ENCODE results near the gene NPSR1. TPM values are rescaled to one million over a fixed set of nuclear protein-coding genes. Genes with fewer than 3 reads are reported as not detected.
"Not testable (repeated sequence)": the region's sequence is repeated elsewhere in the genome, so short reads cannot be mapped to it uniquely, and the experiment has no call there.

NPSR1 gene
- total RNA-seq, 4 donors from 2014 or later = 0.95 to 9.7 TPM; not detected in 2

GRCh38 chr7:34780546-34780945 is 122.5 kb downstream of the NPSR1 start:
- Histone ChIP-seq H3K27me3 (no peaks in the 10 kb centered on the region), H3K36me3 (no peaks in the 10 kb centered on the region), H3K27ac (no peak overlapping the region), H3K9me3 (peaks cover 4 to 7% of the 10 kb centered on the region in 2 donors), H3K4me3 (no peak overlapping the region), H3K4me1 (no peaks in the 10 kb centered on the region)
- DNase-seq = no peak
- in situ Hi-C loops (cut with MboI; ENCODE audit: low pct_ligation_motif_present in 1 of 4, low pct_unique_long_range_greater_than_20kb in 1 of 4, low sequenced_read_pairs in 3 of 4) (no loop called here), intact Hi-C loops (cut with DNase I; ENCODE audit: low total_unique reads) (no loop called here)
- no peak for TF ChIP-seq EP300 (IDR thresholded peaks at IDR 0.05; ENCODE audit: low read depth)
- TF ChIP-seq CTCF (IDR thresholded peaks at IDR 0.05) = no peak
- no peak for TF ChIP-seq POLR2AphosphoS5 (IDR thresholded peaks at IDR 0.05)
- no peak for TF ChIP-seq POLR2A (IDR thresholded peaks at IDR 0.05)
- whole genome bisulfite sequencing, 2 donors (ENCODE audit: low coverage in 1 of 2) = 56 to 73% methylated on average over 3 of the region's 3 CpGs

GRCh38 chr7:34787586-34787985 is 129.6 kb downstream of the NPSR1 start:
- no peak for DNase-seq
- Histone ChIP-seq H3K4me1 (no peaks in the 10 kb centered on the region), H3K4me3 (no peak overlapping the region), H3K27me3 (no peaks in the 10 kb centered on the region), H3K36me3 (no peaks in the 10 kb centered on the region), H3K27ac (no peak overlapping the region), H3K9me3 (peaks cover 3 to 4% of the 10 kb centered on the region in 2 donors)
- TF ChIP-seq CTCF (IDR thresholded peaks at IDR 0.05) (no peak), EP300 (IDR thresholded peaks at IDR 0.05; ENCODE audit: low read depth) (no peak)
- in situ Hi-C loops (cut with MboI; ENCODE audit: low pct_ligation_motif_present in 1 of 4, low pct_unique_long_range_greater_than_20kb in 1 of 4, low sequenced_read_pairs in 3 of 4) = no loop called here
- 43 to 50% methylated on average over 1 of the region's 1 CpG for WGBS, 2 donors (ENCODE audit: low coverage in 1 of 2)
- intact Hi-C loops (cut with DNase I; ENCODE audit: low total_unique reads) = no loop called here

- Histone ChIP-seq H3K27me3 (no peaks in the 10 kb centered on the region), H3K36me3 (no peaks in the 10 kb centered on the region), H3K4me3 (no peak overlapping the region), H3K4me1 (no peaks in the 10 kb centered on the region), H3K27ac (no peak overlapping the region), H3K9me3 (no peaks in the 10 kb centered on the region)
- in situ Hi-C loops (cut with MboI; ENCODE audit: low pct_ligation_motif_present in 1 of 4, low pct_unique_long_range_greater_than_20kb in 1 of 4, low sequenced_read_pairs in 3 of 4) (no loop called here), intact Hi-C loops (cut with DNase I; ENCODE audit: low total_unique reads) (no loop called here)
- 52 to 72% methylated on average over 2 of the region's 2 CpGs for WGBS, 2 donors (ENCODE audit: low coverage in 1 of 2)
- DNase-seq = no peak
- TF ChIP-seq POLR2A (IDR thresholded peaks at IDR 0.05) (no peak), CTCF (IDR thresholded peaks at IDR 0.05) (no peak), POLR2AphosphoS5 (IDR thresholded peaks at IDR 0.05) (no peak)
These were observed 148.8 kb downstream of the NPSR1 start for GRCh38 chr7:34806831-34807230.

GRCh38 chr7:34807548-34808340 is 149.7 kb downstream of the NPSR1 start:
- Histone ChIP-seq H3K27me3 (no peaks in the 10 kb centered on the region), H3K36me3 (no peaks in the 10 kb centered on the region), H3K9me3 (no peaks in the 10 kb centered on the region), H3K4me3 (no peak overlapping the region), H3K4me1 (no peaks in the 10 kb centered on the region), H3K27ac (no peak overlapping the region)
- intact Hi-C loops (cut with DNase I; ENCODE audit: low total_unique reads) = no loop called here
- in situ Hi-C loops (cut with MboI; ENCODE audit: low pct_ligation_motif_present in 1 of 4, low pct_unique_long_range_greater_than_20kb in 1 of 4, low sequenced_read_pairs in 3 of 4) = no loop called here
- DNase-seq = no peak
- no peak for TF ChIP-seq CTCF (IDR thresholded peaks at IDR 0.05)
- no peak for TF ChIP-seq POLR2AphosphoS5 (IDR thresholded peaks at IDR 0.05)
- TF ChIP-seq EP300 (IDR thresholded peaks at IDR 0.05; ENCODE audit: low read depth) = no peak
- no peak for TF ChIP-seq POLR2A (IDR thresholded peaks at IDR 0.05)
- WGBS, 2 donors (ENCODE audit: low coverage in 1 of 2) = 84% methylated on average over 5 to 7 of the region's 7 CpGs

GRCh38 chr7:34814203-34814842 is 156.3 kb downstream of the NPSR1 start:
- H3K4me3 ChIP-seq; DNase-seq; H3K4me1 ChIP-seq; H3K27ac ChIP-seq; in situ Hi-C loops (cut with MboI; ENCODE audit: low pct_ligation_motif_present in 1 of 4, low pct_unique_long_range_greater_than_20kb in 1 of 4, low sequenced_read_pairs in 3 of 4); H3K9me3 ChIP-seq; H3K36me3 ChIP-seq; intact Hi-C loops (cut with DNase I; ENCODE audit: low total_unique reads); H3K27me3 ChIP-seq: not testable (repeated sequence)
- WGBS, 2 donors (ENCODE audit: low coverage in 1 of 2) = 52 to 89% methylated on average over 1 to 7 of the region's 7 CpGs
